HK-2 (cell line): Measurements from ENCODE around the gene PITPNM3.
"Not testable (repeated sequence)": the region's sequence is repeated elsewhere in the genome, so short reads cannot be mapped to it uniquely, and the experiment has no call there.

ENCODE experiments used
- DNase-seq: peaks from one replicate; pipeline ENCODE4 v3.0.0-alpha.2; 2018; ENCODE audit not compliant: unreplicated experiment

Gene PITPNM3

GRCh38 chr17:6502142-6502541, 54.2 kb downstream of the PITPNM3 start:
- DNase-seq = no peak

- DNase-seq = no peak
Observed at GRCh38 chr17:6501359-6501758, 55.0 kb downstream of the PITPNM3 start.

GRCh38 chr17:6498901-6499540, 57.3 kb downstream of the PITPNM3 start:
- no peak for DNase-seq

GRCh38 chr17:6498356-6498755, 58.0 kb downstream of the PITPNM3 start:
- DNase-seq = no peak

GRCh38 chr17:6497496-6498221, 58.7 kb downstream of the PITPNM3 start:
- no peak for DNase-seq

GRCh38 chr17:6496640-6497441, 59.5 kb downstream of the PITPNM3 start:
- no peak for DNase-seq

GRCh38 chr17:6496116-6496481, 60.3 kb downstream of the PITPNM3 start:
- no peak for DNase-seq

GRCh38 chr17:6495450-6496115, 60.8 kb downstream of the PITPNM3 start:
- no peak for DNase-seq

GRCh38 chr17:6494239-6494941, 62.0 kb downstream of the PITPNM3 start:
- no peak for DNase-seq

GRCh38 chr17:6492892-6493674, 63.3 kb downstream of the PITPNM3 start:
- DNase-seq = no peak

GRCh38 chr17:6491071-6491700, 65.2 kb downstream of the PITPNM3 start:
- DNase-seq = no peak

GRCh38 chr17:6489016-6489550, 67.3 kb downstream of the PITPNM3 start:
- no peak for DNase-seq

- no peak for DNase-seq
Observed at GRCh38 chr17:6488008-6488539, 68.3 kb downstream of the PITPNM3 start.

GRCh38 chr17:6487251-6488007, 68.9 kb downstream of the PITPNM3 start:
- no peak for DNase-seq

GRCh38 chr17:6485646-6486412, 70.5 kb downstream of the PITPNM3 start:
- DNase-seq = no peak

GRCh38 chr17:6483507-6483906, 72.8 kb downstream of the PITPNM3 start:
- no peak for DNase-seq

- DNase-seq = not testable (repeated sequence)
Observed at GRCh38 chr17:6482796-6483195, 73.6 kb downstream of the PITPNM3 start.

GRCh38 chr17:6482105-6482455, 74.3 kb downstream of the PITPNM3 start:
- DNase-seq = no peak
